ENCODE measurements around the gene TNIP3. TPM values are rescaled to one million over a fixed set of nuclear protein-coding genes. Genes with fewer than 3 reads are reported as not detected.

TNIP3 gene
- total RNA-seq, 2 donors from 2014 or later: not detected

DNA sequence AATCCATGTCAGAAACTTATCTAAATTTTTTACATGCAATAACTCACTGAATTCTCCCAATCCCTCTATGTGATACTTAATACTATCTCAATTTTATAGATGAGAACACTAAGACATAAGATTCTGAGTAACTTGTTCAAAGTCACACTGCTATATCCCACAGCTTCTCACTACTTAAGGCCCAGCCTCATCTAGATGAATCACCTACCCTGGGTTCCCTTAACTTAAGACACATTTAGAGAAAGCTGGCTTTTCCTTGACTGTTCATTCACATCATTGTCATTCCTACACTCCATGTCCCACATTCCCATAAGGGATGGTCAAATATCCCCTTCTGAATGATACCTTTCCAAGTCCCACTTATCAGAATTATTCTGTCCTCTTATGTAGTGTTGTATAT, 21.0 kb downstream of the TNIP3 start:
- TF ChIP-seq, protein P1, sequence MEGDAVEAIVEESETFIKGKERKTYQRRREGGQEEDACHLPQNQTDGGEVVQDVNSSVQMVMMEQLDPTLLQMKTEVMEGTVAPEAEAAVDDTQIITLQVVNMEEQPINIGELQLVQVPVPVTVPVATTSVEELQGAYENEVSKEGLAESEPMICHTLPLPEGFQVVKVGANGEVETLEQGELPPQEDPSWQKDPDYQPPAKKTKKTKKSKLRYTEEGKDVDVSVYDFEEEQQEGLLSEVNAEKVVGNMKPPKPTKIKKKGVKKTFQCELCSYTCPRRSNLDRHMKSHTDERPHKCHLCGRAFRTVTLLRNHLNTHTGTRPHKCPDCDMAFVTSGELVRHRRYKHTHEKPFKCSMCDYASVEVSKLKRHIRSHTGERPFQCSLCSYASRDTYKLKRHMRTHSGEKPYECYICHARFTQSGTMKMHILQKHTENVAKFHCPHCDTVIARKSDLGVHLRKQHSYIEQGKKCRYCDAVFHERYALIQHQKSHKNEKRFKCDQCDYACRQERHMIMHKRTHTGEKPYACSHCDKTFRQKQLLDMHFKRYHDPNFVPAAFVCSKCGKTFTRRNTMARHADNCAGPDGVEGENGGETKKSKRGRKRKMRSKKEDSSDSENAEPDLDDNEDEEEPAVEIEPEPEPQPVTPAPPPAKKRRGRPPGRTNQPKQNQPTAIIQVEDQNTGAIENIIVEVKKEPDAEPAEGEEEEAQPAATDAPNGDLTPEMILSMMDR (IDR thresholded peaks at IDR 0.05): no peak
- no peak for TF ChIP-seq POLR2A (IDR thresholded peaks at IDR 0.05)
- H3K27me3 ChIP-seq: no peaks in the 10 kb centered on the region
- H3K9me3 ChIP-seq: no peaks in the 10 kb centered on the region
- no peaks in the 10 kb centered on the region for H3K4me1 ChIP-seq
- no peak for ATAC-seq
- H3K27ac ChIP-seq: no peak overlapping the region
- DNase-seq: no peak
- no peaks in the 10 kb centered on the region for H3K36me3 ChIP-seq (replicated peaks in 1 of 2; ENCODE audit: insufficient read depth in 1 of 2, low read depth in 2 of 2)
- H3K4me3 ChIP-seq: no peak overlapping the region
- intact Hi-C loops (cut with DNase I): no loop called here

DNA sequence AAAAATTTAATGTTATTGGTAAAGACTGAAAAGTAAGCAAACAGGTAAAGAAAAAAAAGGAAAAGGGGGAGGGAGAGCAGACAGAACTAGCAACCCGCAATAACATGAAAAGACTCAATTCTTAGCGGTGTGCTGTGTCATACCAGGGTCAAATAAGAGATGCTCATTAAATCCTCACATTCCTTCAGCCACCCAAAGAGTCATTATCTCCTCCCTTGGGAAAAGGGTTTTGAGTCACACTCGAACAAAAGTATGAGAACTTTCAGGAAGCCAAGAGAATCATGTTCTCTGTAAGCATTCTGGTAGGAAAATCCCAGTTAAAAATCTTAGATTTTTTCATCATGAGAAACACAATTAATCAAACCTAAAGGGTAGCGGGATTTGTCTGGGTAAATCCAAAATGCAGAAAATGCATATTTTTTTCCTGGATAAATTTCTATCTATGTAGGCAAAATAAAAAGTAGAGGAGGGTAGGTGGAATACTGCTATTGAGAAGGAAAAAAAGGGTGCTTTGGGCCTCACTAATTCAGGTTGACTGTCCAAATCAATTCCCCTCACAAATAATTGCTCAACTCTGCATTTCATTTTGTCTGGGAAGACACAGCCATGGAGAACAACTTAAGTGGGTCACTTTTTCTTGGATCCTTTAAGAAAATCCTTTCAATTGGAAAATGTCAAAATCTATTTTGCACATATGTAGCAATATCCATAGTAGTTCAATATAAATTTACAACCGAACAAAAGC, 23.2 kb downstream of the TNIP3 start:
- WGBS, 2 donors: 77 to 85% methylated on average over 5 of the region's 5 CpGs
- intact Hi-C loops (cut with DNase I): no loop called here
- Histone ChIP-seq H3K36me3 (replicated peaks in 1 of 2; ENCODE audit: insufficient read depth in 1 of 2, low read depth in 2 of 2) (no peaks in the 10 kb centered on the region), H3K27ac (no peak overlapping the region), H3K27me3 (no peaks in the 10 kb centered on the region), H3K4me3 (no peak overlapping the region), H3K9me3 (no peaks in the 10 kb centered on the region), H3K4me1 (no peaks in the 10 kb centered on the region)
- DNase-seq (no peak), ATAC-seq (no peak)
- TF ChIP-seq POLR2A (IDR thresholded peaks at IDR 0.05): no peak
- TF ChIP-seq, protein P1 (IDR thresholded peaks at IDR 0.05): no peak

DNA sequence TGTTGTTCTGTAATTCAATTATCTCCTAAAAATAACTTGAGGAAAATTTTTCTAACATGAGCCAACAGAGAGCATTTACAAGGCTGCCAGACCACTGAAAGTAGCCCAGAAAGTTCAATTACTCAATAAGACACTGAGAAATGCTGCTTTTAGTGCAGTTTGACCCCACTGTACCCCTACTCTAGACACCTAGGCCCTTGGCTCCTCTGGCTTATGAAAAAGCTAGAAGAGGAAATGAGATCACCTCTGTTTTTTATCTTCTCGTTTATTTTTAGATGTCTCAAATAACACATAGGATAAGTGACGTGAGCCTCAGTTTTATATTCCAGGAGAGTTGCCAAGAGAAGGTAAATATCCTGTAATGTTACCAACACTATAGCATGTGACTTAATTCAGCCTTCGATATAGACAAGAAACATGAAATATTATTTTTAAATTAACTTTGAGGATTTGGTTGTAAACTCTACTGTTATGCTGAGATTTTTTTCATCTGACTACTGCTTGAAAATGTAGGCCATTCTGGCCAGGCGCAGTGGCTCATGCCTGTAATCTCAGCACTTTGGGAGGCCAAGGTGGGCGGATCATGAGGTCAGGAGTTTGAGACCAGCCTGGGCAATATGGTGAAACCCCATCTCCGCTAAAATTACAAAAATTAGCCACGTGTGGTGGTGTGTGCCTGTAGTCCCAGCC, 24.4 kb downstream of the TNIP3 start:
- no peak overlapping the region for H3K4me3 ChIP-seq
- DNase-seq (no peak), ATAC-seq (no peak)
- H3K4me1 ChIP-seq: no peaks in the 10 kb centered on the region
- 67 to 72% methylated on average over 7 of the region's 7 CpGs for WGBS, 2 donors
- H3K27me3 ChIP-seq: no peaks in the 10 kb centered on the region
- TF ChIP-seq POLR2A (IDR thresholded peaks at IDR 0.05): no peak
- TF ChIP-seq, protein P1 (IDR thresholded peaks at IDR 0.05): no peak
- no peaks in the 10 kb centered on the region for H3K36me3 ChIP-seq (replicated peaks in 1 of 2; ENCODE audit: insufficient read depth in 1 of 2, low read depth in 2 of 2)
- intact Hi-C loops (cut with DNase I): no loop called here
- H3K27ac ChIP-seq: no peak overlapping the region
- H3K9me3 ChIP-seq: no peaks in the 10 kb centered on the region

DNA sequence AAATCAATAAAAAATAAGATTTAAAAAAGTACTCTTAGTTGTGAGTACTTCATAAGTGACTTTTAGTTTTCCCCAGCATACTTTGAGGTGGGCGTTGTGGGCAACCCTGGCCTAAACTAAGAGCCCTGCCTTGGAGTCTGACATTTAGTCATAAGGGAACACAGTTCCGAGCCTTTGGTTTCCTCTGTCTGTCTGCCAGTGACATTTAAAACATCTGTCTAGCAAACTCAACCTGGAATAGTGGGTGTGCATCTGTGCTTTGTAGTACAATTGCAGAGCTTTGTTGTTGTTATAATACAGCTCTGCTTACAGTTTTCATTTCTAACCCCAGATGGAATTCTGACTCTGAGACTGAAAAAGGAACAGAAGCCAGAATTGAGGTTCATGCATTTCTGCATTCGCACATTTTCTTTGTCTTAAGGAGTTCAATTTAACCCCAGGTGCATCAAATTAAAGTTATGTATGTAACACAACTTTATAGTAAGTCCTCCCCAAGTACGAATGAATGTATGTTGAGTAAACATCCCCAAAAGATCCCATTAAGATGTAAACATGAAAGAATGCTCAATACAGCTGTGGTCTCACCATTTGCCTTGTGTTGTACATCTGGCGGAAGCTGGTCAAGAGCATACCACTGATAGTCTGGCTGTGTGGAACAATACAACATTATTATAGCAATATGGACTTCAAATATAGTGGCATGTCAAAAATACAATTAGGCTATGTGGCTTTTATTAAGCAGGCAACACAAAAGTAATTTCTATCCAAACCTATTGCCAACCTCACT, 25.9 kb downstream of the TNIP3 start:
- Histone ChIP-seq H3K4me1 (no peaks in the 10 kb centered on the region), H3K36me3 (replicated peaks in 1 of 2; ENCODE audit: insufficient read depth in 1 of 2, low read depth in 2 of 2) (no peaks in the 10 kb centered on the region), H3K4me3 (no peak overlapping the region), H3K27ac (no peak overlapping the region), H3K9me3 (no peaks in the 10 kb centered on the region), H3K27me3 (no peaks in the 10 kb centered on the region)
- no peak for DNase-seq
- intact Hi-C loops (cut with DNase I): no loop called here
- TF ChIP-seq, protein P1 (IDR thresholded peaks at IDR 0.05): no peak
- TF ChIP-seq POLR2A (IDR thresholded peaks at IDR 0.05): no peak
- 82 to 86% methylated on average over 5 of the region's 5 CpGs for WGBS, 2 donors
- ATAC-seq: no peak
